Adrenal gland (tissue), 5 donors: Measurements from ENCODE around the gene TMEM253.

Experiments used
- POLR2A ChIP-seq, 2 donors: fragments of 450-650 bp; IDR thresholded peaks; one replicate each; pipeline ENCODE4 v1.6.1; 2017; ENCODE audit warnings: antibody characterized with exemption in 2 of 2, mild to moderate bottlenecking in 2 of 2, moderate library complexity in 1 of 2
- TF ChIP-seq, protein P1 (sequence below), 6 experiments: fragments of 450-650 bp in 4 of 6; fragments of 200-600 bp in 2 of 6; sonication (generic) in 1 of 6; IDR thresholded peaks; 1 replicate in 5 of 6; 2 replicates in 1 of 6; pipeline versions ENCODE4 v1.5.1 to v1.8.0; 2016 to 2021; ENCODE audit warnings: antibody characterized with exemption in 6 of 6, mild to moderate bottlenecking in 2 of 6, moderate library complexity in 1 of 6
- donor health status: DM: no; HTN: no; CAD: no.

DNA sequence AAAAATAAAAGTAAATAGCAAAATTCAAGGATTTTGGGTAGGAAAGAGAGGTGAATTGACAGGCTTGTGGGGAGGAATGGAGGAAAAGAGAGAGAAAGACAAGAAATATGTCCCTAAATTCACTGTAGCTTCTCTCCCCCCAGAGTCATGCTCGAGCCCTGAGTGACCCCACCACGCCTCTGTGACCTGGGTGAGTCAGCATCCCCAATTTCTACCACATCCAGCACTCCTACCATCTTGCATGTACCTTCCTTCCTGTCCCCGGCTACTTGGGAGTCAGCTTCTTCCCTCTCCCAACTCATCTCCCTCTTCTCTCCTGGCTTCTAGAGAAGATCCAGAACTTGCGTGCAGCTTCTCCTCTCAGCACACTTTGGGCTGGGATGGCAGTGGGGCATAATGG is 12.2 kb upstream of the TMEM253 start:
- TF ChIP-seq, protein P1, sequence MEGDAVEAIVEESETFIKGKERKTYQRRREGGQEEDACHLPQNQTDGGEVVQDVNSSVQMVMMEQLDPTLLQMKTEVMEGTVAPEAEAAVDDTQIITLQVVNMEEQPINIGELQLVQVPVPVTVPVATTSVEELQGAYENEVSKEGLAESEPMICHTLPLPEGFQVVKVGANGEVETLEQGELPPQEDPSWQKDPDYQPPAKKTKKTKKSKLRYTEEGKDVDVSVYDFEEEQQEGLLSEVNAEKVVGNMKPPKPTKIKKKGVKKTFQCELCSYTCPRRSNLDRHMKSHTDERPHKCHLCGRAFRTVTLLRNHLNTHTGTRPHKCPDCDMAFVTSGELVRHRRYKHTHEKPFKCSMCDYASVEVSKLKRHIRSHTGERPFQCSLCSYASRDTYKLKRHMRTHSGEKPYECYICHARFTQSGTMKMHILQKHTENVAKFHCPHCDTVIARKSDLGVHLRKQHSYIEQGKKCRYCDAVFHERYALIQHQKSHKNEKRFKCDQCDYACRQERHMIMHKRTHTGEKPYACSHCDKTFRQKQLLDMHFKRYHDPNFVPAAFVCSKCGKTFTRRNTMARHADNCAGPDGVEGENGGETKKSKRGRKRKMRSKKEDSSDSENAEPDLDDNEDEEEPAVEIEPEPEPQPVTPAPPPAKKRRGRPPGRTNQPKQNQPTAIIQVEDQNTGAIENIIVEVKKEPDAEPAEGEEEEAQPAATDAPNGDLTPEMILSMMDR (IDR thresholded peaks at IDR 0.05), result no peak
- TF ChIP-seq POLR2A (IDR thresholded peaks at IDR 0.05), result no peak
